Mesendoderm (in vitro differentiated cells): ENCODE measurements around the gene ADAM15.

Experiments used
- DNase-seq: peaks from one replicate; pipeline ENCODE4 v3.0.0; 2013
- H2AK5ac ChIP-seq: 2 replicates; pipeline ENCODE4 v1.6.1; 2013; ENCODE audit warnings: low read length, inconsistent platforms
- H2BK120ac ChIP-seq: 2 replicates; pipeline ENCODE4 v1.6.1; 2013; ENCODE audit warnings: low read depth, mild to moderate bottlenecking, low read length, moderate library complexity, mixed read lengths
- H2BK15ac ChIP-seq: replicated peaks from 2 replicates; pipeline ENCODE4 v1.6.1; 2013; ENCODE audit warnings: low read depth, mild to moderate bottlenecking, moderate library complexity
- H2BK5ac ChIP-seq: 2 replicates; pipeline ENCODE4 v1.6.1; 2013; ENCODE audit warnings: low read length, inconsistent platforms
- H3K18ac ChIP-seq: 2 replicates; pipeline ENCODE4 v1.6.1; 2013; ENCODE audit warnings: mild to moderate bottlenecking, low read length, mixed read lengths
- H3K23ac ChIP-seq: one replicate; pipeline ENCODE4 v1.6.1; 2013; ENCODE audit warnings: low read length
- H3K27ac ChIP-seq: 2 replicates; pipeline ENCODE4 v1.5.1; 2013; ENCODE audit warnings: low read depth, mild to moderate bottlenecking, inconsistent platforms, low read length, moderate library complexity
- H3K27me3 ChIP-seq: 2 replicates; pipeline ENCODE4 v1.6.1; 2013; ENCODE audit warnings: low read length, control low read depth, mild to moderate bottlenecking, inconsistent platforms; ENCODE audit not compliant: insufficient read depth, poor library complexity
- H3K36me3 ChIP-seq: 2 replicates; pipeline ENCODE4 v1.6.1; 2013; ENCODE audit warnings: low read length, inconsistent platforms; ENCODE audit not compliant: control insufficient read depth, insufficient read depth
- H3K4ac ChIP-seq: one replicate; pipeline ENCODE4 v1.6.1; 2013; ENCODE audit warnings: low read depth, mild to moderate bottlenecking, low read length, moderate library complexity
- H3K4me1 ChIP-seq: 2 replicates; pipeline ENCODE4 v1.6.1; 2013; ENCODE audit warnings: low read depth, low read length, inconsistent platforms; ENCODE audit not compliant: control insufficient read depth
- H3K4me2 ChIP-seq: 2 replicates; pipeline ENCODE4 v1.6.1; 2013; ENCODE audit warnings: low read length
- H3K4me3 ChIP-seq: 2 replicates; pipeline ENCODE4 v1.5.1; 2013; ENCODE audit warnings: mild to moderate bottlenecking, low read length
- H3K56ac ChIP-seq: one replicate; pipeline ENCODE4 v1.6.1; 2013; ENCODE audit warnings: low read length
- H3K79me1 ChIP-seq: 2 replicates; pipeline ENCODE4 v1.6.1; 2013; ENCODE audit warnings: low read length, inconsistent platforms
- H3K79me2 ChIP-seq: 2 replicates; pipeline ENCODE4 v1.6.1; 2013; ENCODE audit warnings: mild to moderate bottlenecking, low read length; ENCODE audit not compliant: control insufficient read depth, insufficient read depth
- H3K9ac ChIP-seq: 2 replicates; pipeline ENCODE4 v1.6.1; 2013; ENCODE audit warnings: low read length, inconsistent platforms
- H4K5ac ChIP-seq: one replicate; pipeline ENCODE4 v1.6.1; 2013; ENCODE audit warnings: low read length
- H4K8ac ChIP-seq: one replicate; pipeline ENCODE4 v1.6.1; 2013; ENCODE audit warnings: low read depth, mild to moderate bottlenecking, control low read depth, low read length, moderate library complexity
- WGBS: extraction: QIAGEN DNeasy Blood & Tissue Kit; methylation state at CpG from one replicate; pipeline ENCODE4 v1.1.7; 2013; ENCODE audit warnings: low lambda C conversion rate, missing lambda C conversion rate; ENCODE audit not compliant: insufficient coverage; ENCODE audit errors: extremely low coverage; 5-methylcytosine and 5-hydroxymethylcytosine counted together

ADAM15 gene

DNA sequence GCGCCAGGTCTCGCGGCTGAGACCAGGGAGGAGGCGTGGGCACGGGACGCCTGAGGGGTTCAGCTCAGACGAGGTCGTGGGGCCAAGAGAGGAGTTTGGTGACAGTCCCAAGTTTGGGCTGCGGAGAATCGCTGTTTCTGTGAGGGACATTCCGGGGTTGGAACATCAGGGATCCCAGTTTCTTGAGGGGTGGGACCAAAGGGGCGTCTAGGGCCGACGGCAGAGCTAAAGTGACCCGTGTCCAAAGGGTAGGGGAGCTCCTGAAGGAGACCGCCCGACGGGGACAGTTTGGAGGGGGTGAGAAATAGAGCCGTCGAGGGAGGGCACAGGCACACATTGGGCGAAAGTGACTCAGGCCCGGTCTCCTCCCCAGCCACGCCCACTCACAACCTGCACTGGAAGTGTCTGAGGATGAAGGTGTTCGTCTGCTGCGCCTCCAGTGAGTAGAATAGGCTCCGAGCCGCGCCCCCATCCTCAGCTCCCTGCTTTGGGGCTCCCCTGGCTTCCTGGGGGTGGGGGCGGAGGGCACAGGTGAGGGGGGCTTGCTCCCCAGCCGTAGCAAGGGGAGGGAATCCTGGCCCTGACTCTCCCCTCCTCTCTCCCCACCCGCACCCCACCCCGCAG, 34.5 kb downstream of the ADAM15 start:
- Histone ChIP-seq H3K4ac (no peak overlapping the region), H3K27me3 (peaks cover 29% of the 10 kb centered on the region), H3K4me3 (peak overlapping the region; percentile 42), H2BK15ac (no peak overlapping the region), H3K79me1 (no peaks in the 10 kb centered on the region), H3K36me3 (no peaks in the 10 kb centered on the region), H3K79me2 (no peaks in the 10 kb centered on the region), H2AK5ac (no peak overlapping the region), H3K4me1 (no peaks in the 10 kb centered on the region), H4K8ac (no peak overlapping the region), H3K9ac (peak overlapping the region; percentile 60), H3K18ac (no peak overlapping the region), H3K56ac (peak overlapping the region; percentile 78), H2BK5ac (no peak overlapping the region), H2BK120ac (no peak overlapping the region), H3K4me2 (peak overlapping the region; percentile 96), H4K5ac (no peak overlapping the region), H3K23ac (no peak overlapping the region), H3K27ac (no peak overlapping the region)
- no CpG with 5 or more reads among the region's 32 CpGs for WGBS
- DNase-seq: peak; percentile 66

GRCh38 chr1:155086128-155086741, 35.1 kb downstream of the ADAM15 start:
- peak; percentile 75 for DNase-seq
- peaks cover 25% of the 10 kb centered on the region for H3K27me3 ChIP-seq
- H3K18ac ChIP-seq: no peak overlapping the region
- H3K9ac ChIP-seq: peak overlapping the region; percentile 45
- no peaks in the 10 kb centered on the region for H3K36me3 ChIP-seq
- no peaks in the 10 kb centered on the region for H3K79me2 ChIP-seq
- H4K5ac ChIP-seq: no peak overlapping the region
- H3K4ac ChIP-seq: no peak overlapping the region
- no peak overlapping the region for H3K23ac ChIP-seq
- H3K4me2 ChIP-seq: peak overlapping the region; percentile 36
- no peak overlapping the region for H4K8ac ChIP-seq
- no peak overlapping the region for H2AK5ac ChIP-seq
- no peak overlapping the region for H3K4me3 ChIP-seq
- H3K79me1 ChIP-seq: no peaks in the 10 kb centered on the region
- no peak overlapping the region for H2BK120ac ChIP-seq
- no peak overlapping the region for H2BK15ac ChIP-seq
- H3K27ac ChIP-seq: no peak overlapping the region
- no CpG with 5 or more reads among the region's 24 CpGs for WGBS
- H3K4me1 ChIP-seq: no peaks in the 10 kb centered on the region
- H3K56ac ChIP-seq: no peak overlapping the region
- no peak overlapping the region for H2BK5ac ChIP-seq

- no peak overlapping the region for H2BK120ac ChIP-seq
- no peak overlapping the region for H4K8ac ChIP-seq
- no peak overlapping the region for H3K4me2 ChIP-seq
- DNase-seq: no peak
- H3K4me1 ChIP-seq: no peaks in the 10 kb centered on the region
- no peak overlapping the region for H2AK5ac ChIP-seq
- no peak overlapping the region for H3K4ac ChIP-seq
- H3K36me3 ChIP-seq: no peaks in the 10 kb centered on the region
- WGBS: no CpG with 5 or more reads among the region's 8 CpGs
- H3K27me3 ChIP-seq: peaks cover 17% of the 10 kb centered on the region
- H3K23ac ChIP-seq: no peak overlapping the region
- H3K27ac ChIP-seq: no peak overlapping the region
- no peak overlapping the region for H2BK5ac ChIP-seq
- H3K79me1 ChIP-seq: no peaks in the 10 kb centered on the region
- no peaks in the 10 kb centered on the region for H3K79me2 ChIP-seq
- no peak overlapping the region for H3K4me3 ChIP-seq
- no peak overlapping the region for H2BK15ac ChIP-seq
- no peak overlapping the region for H3K18ac ChIP-seq
- H4K5ac ChIP-seq: no peak overlapping the region
- no peak overlapping the region for H3K56ac ChIP-seq
- no peak overlapping the region for H3K9ac ChIP-seq
Observed at GRCh38 chr1:155086856-155087535, 35.9 kb downstream of the ADAM15 start.

DNA sequence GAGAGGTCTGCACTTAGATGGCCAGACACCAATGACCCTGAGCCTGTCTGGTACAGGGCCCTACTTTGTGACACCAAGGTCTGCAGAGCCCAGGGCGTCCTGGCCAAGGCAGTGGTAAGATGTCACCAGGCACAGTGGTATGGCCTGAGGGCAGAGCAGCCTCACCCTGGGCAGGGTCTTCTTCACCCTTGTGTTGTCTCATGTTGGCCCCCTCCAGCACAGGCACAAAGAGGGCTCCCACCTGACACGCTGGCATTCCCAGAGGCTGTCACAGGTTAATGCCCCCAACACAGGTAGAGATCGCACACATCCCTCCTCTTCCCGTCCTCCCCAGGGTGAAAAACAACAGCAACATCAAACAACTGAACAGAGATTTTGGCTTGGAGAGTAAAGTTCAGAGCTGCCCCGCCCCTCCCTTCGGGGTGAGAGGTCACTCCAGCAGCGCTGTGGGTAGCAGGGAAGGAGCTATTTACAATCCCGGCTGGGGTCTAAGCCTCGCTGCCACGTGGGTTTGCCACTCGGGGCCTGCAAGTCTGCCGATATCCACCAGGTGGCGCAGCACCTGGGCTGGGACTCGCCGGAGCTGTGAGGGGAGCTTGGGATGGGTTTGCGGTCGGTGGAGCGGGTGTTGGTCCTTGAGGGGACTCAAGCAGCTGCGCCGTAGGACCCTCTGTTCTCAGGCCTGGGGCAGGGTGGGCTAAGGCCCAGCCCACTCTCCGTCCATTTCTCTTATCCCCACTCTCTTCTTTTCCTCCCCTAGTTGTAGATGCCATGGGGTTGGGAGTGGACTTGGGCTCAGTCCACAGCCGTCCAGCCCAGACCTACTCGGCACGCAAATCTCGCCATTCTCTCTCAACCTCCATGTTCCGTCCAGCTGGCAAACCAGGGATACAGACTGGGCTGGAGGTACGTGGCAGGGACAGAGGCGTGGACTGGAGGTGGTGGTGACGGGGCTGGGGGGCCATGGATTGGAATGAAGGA, 40.2 kb downstream of the ADAM15 start:
- no peak overlapping the region for H3K27ac ChIP-seq
- H3K4me2 ChIP-seq: no peak overlapping the region
- no peaks in the 10 kb centered on the region for H3K79me2 ChIP-seq
- H2BK5ac ChIP-seq: no peak overlapping the region
- no peak overlapping the region for H3K4me3 ChIP-seq
- no peaks in the 10 kb centered on the region for H3K27me3 ChIP-seq
- H3K79me1 ChIP-seq: no peaks in the 10 kb centered on the region
- WGBS: no CpG with 5 or more reads among the region's 29 CpGs
- H3K4ac ChIP-seq: no peak overlapping the region
- H3K18ac ChIP-seq: no peak overlapping the region
- peak overlapping the region; percentile 27 for H3K9ac ChIP-seq
- H2BK15ac ChIP-seq: no peak overlapping the region
- H4K5ac ChIP-seq: no peak overlapping the region
- H2BK120ac ChIP-seq: no peak overlapping the region
- peak overlapping the region; percentile 47 for H3K56ac ChIP-seq
- H4K8ac ChIP-seq: no peak overlapping the region
- no peak overlapping the region for H2AK5ac ChIP-seq
- DNase-seq: peak; percentile 89
- no peaks in the 10 kb centered on the region for H3K36me3 ChIP-seq
- no peaks in the 10 kb centered on the region for H3K4me1 ChIP-seq
- no peak overlapping the region for H3K23ac ChIP-seq

DNA sequence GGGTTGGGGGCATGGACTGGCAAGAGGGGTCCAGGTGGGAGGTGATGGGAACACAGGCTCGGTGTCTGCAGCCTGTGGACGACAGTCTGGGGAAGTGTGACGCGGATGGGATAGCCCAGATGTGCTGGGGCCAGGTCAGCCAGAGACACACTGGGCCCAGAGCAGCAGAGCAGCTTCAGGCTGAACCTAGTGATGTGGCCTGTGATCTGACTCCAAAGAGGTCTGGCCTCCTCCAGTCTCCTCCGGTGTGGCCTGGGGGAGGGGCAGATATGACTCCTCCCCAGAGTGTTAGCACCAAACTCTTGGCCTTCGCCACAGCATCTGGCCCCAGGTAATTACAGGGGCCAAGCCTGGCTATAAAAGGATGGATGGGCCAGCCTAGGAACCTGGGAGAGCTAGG, 41.0 kb downstream of the ADAM15 start:
- H3K79me1 ChIP-seq: no peaks in the 10 kb centered on the region
- WGBS: no CpG with 5 or more reads among the region's 6 CpGs
- H3K4me1 ChIP-seq: no peaks in the 10 kb centered on the region
- H3K79me2 ChIP-seq: no peaks in the 10 kb centered on the region
- no peak overlapping the region for H2BK120ac ChIP-seq
- H3K4me3 ChIP-seq: no peak overlapping the region
- H3K56ac ChIP-seq: no peak overlapping the region
- H2AK5ac ChIP-seq: no peak overlapping the region
- no peak overlapping the region for H3K18ac ChIP-seq
- H4K8ac ChIP-seq: no peak overlapping the region
- no peak for DNase-seq
- H3K36me3 ChIP-seq: no peaks in the 10 kb centered on the region
- H4K5ac ChIP-seq: no peak overlapping the region
- H3K23ac ChIP-seq: no peak overlapping the region
- no peak overlapping the region for H3K4me2 ChIP-seq
- H2BK15ac ChIP-seq: no peak overlapping the region
- no peak overlapping the region for H3K9ac ChIP-seq
- H2BK5ac ChIP-seq: no peak overlapping the region
- no peaks in the 10 kb centered on the region for H3K27me3 ChIP-seq
- H3K4ac ChIP-seq: no peak overlapping the region
- H3K27ac ChIP-seq: no peak overlapping the region
